Measurements from ENCODE around the gene PBX3. TPM values are rescaled to one million over a fixed set of nuclear protein-coding genes. Genes with fewer than 3 reads are reported as not detected.

PBX3 gene
- polyA plus RNA-seq, 1 donor = 11.2 TPM

GRCh38 chr9:125972012-125972729, 225.0 kb downstream of the PBX3 start:
- no peak for DNase-seq (ENCODE audit: low read depth)

- no peak for DNase-seq (ENCODE audit: low read depth)
Measured at GRCh38 chr9:125973547-125973946, 226.4 kb downstream of the PBX3 start.

GRCh38 chr9:125974705-125975104, 227.5 kb downstream of the PBX3 start:
- no peak for DNase-seq (ENCODE audit: low read depth)

- DNase-seq (ENCODE audit: low read depth) = no peak
Measured at GRCh38 chr9:125977223-125977622, 230.1 kb downstream of the PBX3 start.

GRCh38 chr9:125979383-125979782, 232.2 kb downstream of the PBX3 start:
- DNase-seq (ENCODE audit: low read depth) = no peak

GRCh38 chr9:125982798-125983406, 235.7 kb downstream of the PBX3 start:
- no peak for DNase-seq (ENCODE audit: low read depth)

- DNase-seq (ENCODE audit: low read depth) = no peak
Measured at GRCh38 chr9:125983681-125984080, 236.5 kb downstream of the PBX3 start.

- no peak for DNase-seq (ENCODE audit: low read depth)
Measured at GRCh38 chr9:125984461-125984860, 237.3 kb downstream of the PBX3 start.

GRCh38 chr9:125985142-125985997, 238.2 kb downstream of the PBX3 start:
- no peak for DNase-seq (ENCODE audit: low read depth)

- DNase-seq (ENCODE audit: low read depth) = no peak
Measured at GRCh38 chr9:125985998-125986655, 239.0 kb downstream of the PBX3 start.

GRCh38 chr9:125986966-125987365, 239.8 kb downstream of the PBX3 start:
- DNase-seq (ENCODE audit: low read depth) = no peak

GRCh38 chr9:125987420-125987819, 240.2 kb downstream of the PBX3 start:
- no peak for DNase-seq (ENCODE audit: low read depth)

GRCh38 chr9:125988479-125989050, 241.4 kb downstream of the PBX3 start:
- no peak for DNase-seq (ENCODE audit: low read depth)

GRCh38 chr9:125989090-125989501, 241.9 kb downstream of the PBX3 start:
- DNase-seq (ENCODE audit: low read depth) = no peak

GRCh38 chr9:125989524-125990180, 242.5 kb downstream of the PBX3 start:
- DNase-seq (ENCODE audit: low read depth) = no peak

GRCh38 chr9:125990186-125990792, 243.1 kb downstream of the PBX3 start:
- DNase-seq (ENCODE audit: low read depth) = no peak

- no peak for DNase-seq (ENCODE audit: low read depth)
Measured at GRCh38 chr9:125990793-125991220, 243.6 kb downstream of the PBX3 start.

GRCh38 chr9:125991886-125992529, 244.8 kb downstream of the PBX3 start:
- DNase-seq (ENCODE audit: low read depth) = no peak

- DNase-seq (ENCODE audit: low read depth) = no peak
Measured at GRCh38 chr9:125992557-125992956, 245.4 kb downstream of the PBX3 start.

- DNase-seq (ENCODE audit: low read depth) = no peak
Measured at GRCh38 chr9:125993466-125993865, 246.3 kb downstream of the PBX3 start.
